ENCODE measurements around the gene DSTN. TPM values are rescaled to one million over a fixed set of nuclear protein-coding genes. Genes with fewer than 3 reads are reported as not detected.

Gene DSTN
- total RNA-seq, 4 donors from 2014 or later: 280 to 589 (median 373) TPM

DNA sequence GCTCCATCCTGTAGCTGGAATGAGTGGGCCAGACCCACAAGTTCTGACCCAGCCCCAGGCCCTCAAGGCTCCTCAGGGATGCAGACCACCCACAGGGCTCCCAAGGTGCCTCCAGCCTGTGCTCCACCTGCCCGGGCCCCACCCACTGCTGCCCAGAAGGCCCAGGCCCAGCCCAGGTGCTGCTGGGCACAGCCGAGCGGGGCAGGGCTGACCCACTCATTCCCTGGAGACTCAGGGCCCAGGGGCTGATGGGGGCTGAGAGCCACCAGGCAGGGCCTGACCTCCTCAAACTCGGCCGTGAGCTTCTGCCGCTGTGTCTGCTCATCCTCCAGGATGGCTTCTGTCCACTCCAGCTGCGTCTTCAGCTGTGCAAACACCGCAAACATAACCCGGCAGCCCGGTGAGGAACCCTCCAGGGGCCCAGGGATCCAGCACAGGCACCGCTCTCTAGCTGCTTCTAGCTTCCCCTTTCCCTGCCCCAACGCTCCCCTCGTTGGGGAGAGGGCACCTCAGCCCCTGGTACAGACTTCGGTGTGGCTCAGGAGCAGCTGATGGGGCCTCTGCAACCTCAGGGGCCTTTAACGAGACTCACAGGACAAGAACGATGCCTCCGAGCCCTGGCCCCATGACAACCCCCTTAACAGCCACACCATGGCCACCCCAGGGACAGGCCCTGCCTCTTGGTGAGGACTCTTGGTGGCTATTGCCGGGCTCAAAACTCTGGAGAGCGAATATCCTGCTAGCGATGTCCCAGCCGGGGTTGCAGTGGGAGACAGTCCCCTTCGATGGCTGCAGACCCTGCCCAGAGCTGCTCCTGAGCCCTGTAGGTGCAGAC lies 46.0 kb downstream of the DSTN start:
- Histone ChIP-seq H3K27me3 (no peaks in the 10 kb centered on the region), H3K27ac (peak overlapping the region; percentile 61 to 86 (median 82)), H3K4me3 (no peak overlapping the region), H3K9me3 (no peaks in the 10 kb centered on the region), H3K4me1 (peaks cover 23 to 57% (median 43%) of the 10 kb centered on the region in 4 donors), H3K36me3 (peaks cover 0 to 34% (median 15%) of the 10 kb centered on the region in 4 donors)
- in situ Hi-C loops (cut with MboI; ENCODE audit: low pct_ligation_motif_present in 1 of 4, low pct_unique_long_range_greater_than_20kb in 1 of 4, low sequenced_read_pairs in 3 of 4): no loop called here
- intact Hi-C loops (cut with DNase I; ENCODE audit: low total_unique reads): loop anchor here (2.0 kb wide), 1 partner anchor 109 kb away; no protein-coding TSS in a partner anchor
- DNase-seq: peak; percentile 10
- peak in 1 of 3 donors; percentile 3 for TF ChIP-seq POLR2AphosphoS5 (IDR thresholded peaks at IDR 0.05)
- TF ChIP-seq, protein P1, sequence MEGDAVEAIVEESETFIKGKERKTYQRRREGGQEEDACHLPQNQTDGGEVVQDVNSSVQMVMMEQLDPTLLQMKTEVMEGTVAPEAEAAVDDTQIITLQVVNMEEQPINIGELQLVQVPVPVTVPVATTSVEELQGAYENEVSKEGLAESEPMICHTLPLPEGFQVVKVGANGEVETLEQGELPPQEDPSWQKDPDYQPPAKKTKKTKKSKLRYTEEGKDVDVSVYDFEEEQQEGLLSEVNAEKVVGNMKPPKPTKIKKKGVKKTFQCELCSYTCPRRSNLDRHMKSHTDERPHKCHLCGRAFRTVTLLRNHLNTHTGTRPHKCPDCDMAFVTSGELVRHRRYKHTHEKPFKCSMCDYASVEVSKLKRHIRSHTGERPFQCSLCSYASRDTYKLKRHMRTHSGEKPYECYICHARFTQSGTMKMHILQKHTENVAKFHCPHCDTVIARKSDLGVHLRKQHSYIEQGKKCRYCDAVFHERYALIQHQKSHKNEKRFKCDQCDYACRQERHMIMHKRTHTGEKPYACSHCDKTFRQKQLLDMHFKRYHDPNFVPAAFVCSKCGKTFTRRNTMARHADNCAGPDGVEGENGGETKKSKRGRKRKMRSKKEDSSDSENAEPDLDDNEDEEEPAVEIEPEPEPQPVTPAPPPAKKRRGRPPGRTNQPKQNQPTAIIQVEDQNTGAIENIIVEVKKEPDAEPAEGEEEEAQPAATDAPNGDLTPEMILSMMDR (IDR thresholded peaks at IDR 0.05): no peak
- 80% methylated on average over 15 of the region's 22 CpGs; no CpG with 5 or more reads in 1 of the 2 donors for WGBS, 2 donors (ENCODE audit: low coverage in 1 of 2)

DNA sequence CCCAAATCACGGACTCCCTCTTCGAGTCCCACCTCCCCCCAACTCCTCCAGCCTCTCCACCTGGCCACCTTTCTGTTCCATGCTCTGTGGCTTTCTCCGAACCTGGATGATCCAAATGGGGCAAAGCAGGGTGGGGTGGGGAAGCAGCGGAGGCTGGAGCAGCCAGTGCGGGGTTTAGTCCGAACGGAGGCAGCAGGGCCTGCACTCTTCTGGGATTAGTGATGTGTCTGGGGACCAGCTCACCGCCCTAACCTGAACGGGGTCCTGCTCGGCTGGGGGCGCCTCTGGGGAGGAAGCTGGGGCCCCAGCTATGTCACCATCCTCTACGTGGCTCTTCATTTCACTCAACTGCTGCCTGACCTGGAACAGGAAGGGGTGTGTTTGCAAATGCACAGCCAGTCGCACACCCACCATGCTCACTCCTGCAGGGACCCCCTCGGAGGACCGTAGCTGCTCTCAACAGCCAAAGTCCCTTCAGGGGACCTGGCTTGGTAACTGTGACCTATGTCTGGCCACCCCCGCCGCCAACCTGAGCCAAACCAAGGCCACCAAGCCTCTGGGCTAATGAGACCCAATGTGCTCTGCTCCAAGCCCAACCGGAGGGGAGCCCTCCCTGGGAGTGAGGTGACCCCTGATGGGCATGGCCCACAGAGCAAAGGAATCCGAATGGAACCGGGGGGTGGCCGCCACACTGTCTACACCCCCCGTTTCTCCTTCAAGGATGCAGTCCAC lies 46.8 kb downstream of the DSTN start:
- DNase-seq: peak; percentile 5
- no peak overlapping the region for H3K4me3 ChIP-seq
- peaks cover 0 to 41% (median 19%) of the 10 kb centered on the region in 4 donors for H3K36me3 ChIP-seq
- TF ChIP-seq POLR2A (IDR thresholded peaks at IDR 0.05) (no peak), POLR2AphosphoS5 (IDR thresholded peaks at IDR 0.05) (no peak), EP300 (IDR thresholded peaks at IDR 0.05; ENCODE audit: low read depth) (no peak)
- TF ChIP-seq, protein P1 (IDR thresholded peaks at IDR 0.05): no peak
- intact Hi-C loops (cut with DNase I; ENCODE audit: low total_unique reads): loop anchor here (1.0 to 2.0 kb wide), 2 partner anchors 79 to 110 kb away; no protein-coding TSS in a partner anchor
- H3K27ac ChIP-seq: peak overlapping the region in 2 of 4 donors; percentile 79 to 86
- 88% methylated on average over 22 of the region's 22 CpGs; no CpG with 5 or more reads in 1 of the 2 donors for WGBS, 2 donors (ENCODE audit: low coverage in 1 of 2)
- no peaks in the 10 kb centered on the region for H3K9me3 ChIP-seq
- no peaks in the 10 kb centered on the region for H3K27me3 ChIP-seq
- H3K4me1 ChIP-seq: peaks cover 15 to 49% (median 36%) of the 10 kb centered on the region in 4 donors
- in situ Hi-C loops (cut with MboI; ENCODE audit: low pct_ligation_motif_present in 1 of 4, low pct_unique_long_range_greater_than_20kb in 1 of 4, low sequenced_read_pairs in 3 of 4): no loop called here

- H3K4me3 ChIP-seq: no peak overlapping the region
- H3K27ac ChIP-seq: no peak overlapping the region
- 71% methylated on average over 15 of the region's 15 CpGs; no CpG with 5 or more reads in 1 of the 2 donors for WGBS, 2 donors (ENCODE audit: low coverage in 1 of 2)
- no peaks in the 10 kb centered on the region for H3K9me3 ChIP-seq
- intact Hi-C loops (cut with DNase I; ENCODE audit: low total_unique reads): loop anchor here (1.0 to 2.0 kb wide), 2 partner anchors 80 to 111 kb away; no protein-coding TSS in a partner anchor
- peak; percentile 49 for DNase-seq
- peaks cover 8 to 42% (median 29%) of the 10 kb centered on the region in 4 donors for H3K4me1 ChIP-seq
- H3K27me3 ChIP-seq: no peaks in the 10 kb centered on the region
- in situ Hi-C loops (cut with MboI; ENCODE audit: low pct_ligation_motif_present in 1 of 4, low pct_unique_long_range_greater_than_20kb in 1 of 4, low sequenced_read_pairs in 3 of 4): no loop called here
- peaks cover 0 to 48% (median 22%) of the 10 kb centered on the region in 4 donors for H3K36me3 ChIP-seq
- TF ChIP-seq POLR2AphosphoS5 (IDR thresholded peaks at IDR 0.05): no peak
- TF ChIP-seq, protein P1 (IDR thresholded peaks at IDR 0.05): peak; percentile 52 to 74 (median 61)
Measured at GRCh38 chr20:17617212-17617867, 47.5 kb downstream of the DSTN start.

All from transverse colon (tissue), 4 donors.